A549 (cell line): ENCODE results near the gene BEST2. TPM values are rescaled to one million over a fixed set of nuclear protein-coding genes. Genes with fewer than 3 reads are reported as not detected.
A peak's percentile ranks its signal among the peaks of the same experiment; 100 is the strongest.

Experiments
- ATOH8 ChIP-seq: fragments of 250-450 bp; sonication (Bioruptor Pico); IDR thresholded peaks from 2 replicates; pipeline ENCODE4 v1.5.0; 2020; ENCODE audit warnings: low read depth, mild to moderate bottlenecking, moderate library complexity
- BCL3 ChIP-seq: fragments of >200 bp; sonication (Bioruptor Twin); formaldehyde crosslinking; IDR thresholded peaks from 3 replicates; pipeline ENCODE4 v1.6.1; 2016
- CEBPB ChIP-seq, 2 experiments: fragments of >200 bp in 1 of 2; sonication (Bioruptor Twin) in 1 of 2; formaldehyde crosslinking in 1 of 2; IDR thresholded peaks; 2 replicates each; pipeline ENCODE4 v1.6.1; 2012 to 2016
- CHD2 ChIP-seq: fragments of 150-350 bp; IDR thresholded peaks from 2 replicates; pipeline ENCODE4 v1.6.1; 2014; ENCODE audit warnings: low read length; ENCODE audit not compliant: partially characterized antibody
- CHD4 ChIP-seq: fragments of 200-600 bp; sonication (generic); IDR thresholded peaks from 2 replicates; pipeline ENCODE4 v1.6.1; 2016; ENCODE audit warnings: antibody characterized with exemption, mild to moderate bottlenecking, borderline replicate concordance
- EP300 ChIP-seq, 2 experiments: fragments of >200 bp; sonication (Bioruptor Twin); formaldehyde crosslinking; IDR thresholded peaks; 2 replicates in 1 of 2; 3 replicates in 1 of 2; pipeline ENCODE4 v1.6.1; 2016 to 2017
- ESRRA ChIP-seq: fragments of 150-350 bp; IDR thresholded peaks from 2 replicates; pipeline ENCODE4 v1.6.1; 2014; ENCODE audit warnings: mild to moderate bottlenecking, low read length, borderline replicate concordance
- FOSL2 ChIP-seq, 2 experiments: fragments of 450-650 bp in 1 of 2; fragments of >200 bp in 1 of 2; sonication (Bioruptor Twin) in 1 of 2; formaldehyde crosslinking; IDR thresholded peaks; 2 replicates each; pipeline versions ENCODE4 v1.5.0 to v1.6.1; 2016 to 2020; ENCODE audit warnings: mild to moderate bottlenecking in 1 of 2, moderate library complexity in 1 of 2
- FOXS1 ChIP-seq: fragments of 250-450 bp; sonication (Bioruptor Pico); IDR thresholded peaks from 2 replicates; pipeline ENCODE4 v1.5.0; 2020; ENCODE audit warnings: mild to moderate bottlenecking, moderate library complexity
- GATA3 ChIP-seq: IDR thresholded peaks from 2 replicates; pipeline ENCODE4 v1.6.1; 2012; ENCODE audit warnings: borderline replicate concordance
- HES2 ChIP-seq: fragments of >200 bp; sonication (Bioruptor Twin); formaldehyde crosslinking; IDR thresholded peaks from 2 replicates; pipeline ENCODE4 v1.6.1; 2016
- HEYL ChIP-seq: fragments of 250-450 bp; sonication (Bioruptor Pico); IDR thresholded peaks from 2 replicates; pipeline ENCODE4 v1.8.0; 2021; ENCODE audit warnings: mild to moderate bottlenecking, moderate library complexity
- HMGXB4 ChIP-seq: fragments of 250-450 bp; sonication (Bioruptor Pico); IDR thresholded peaks from 2 replicates; pipeline ENCODE4 v1.5.0; 2021; ENCODE audit warnings: mild to moderate bottlenecking, moderate library complexity, borderline replicate concordance
- HOXB13 ChIP-seq: fragments of 250-450 bp; sonication (Bioruptor Pico); IDR thresholded peaks from 2 replicates; pipeline ENCODE4 v1.5.0; 2020; ENCODE audit warnings: low read depth, mild to moderate bottlenecking, moderate library complexity
- JUNB ChIP-seq: fragments of >200 bp; sonication (Bioruptor Twin); formaldehyde crosslinking; IDR thresholded peaks from 2 replicates; pipeline ENCODE4 v1.6.1; 2016
- KDM1A ChIP-seq: fragments of 200-600 bp; sonication (generic); IDR thresholded peaks from 2 replicates; pipeline ENCODE4 v1.6.1; 2016; ENCODE audit warnings: low read depth, mild to moderate bottlenecking
- MAFK ChIP-seq: fragments of 450-650 bp; IDR thresholded peaks from 2 replicates; pipeline ENCODE4 v1.6.1; 2014; ENCODE audit not compliant: partially characterized antibody
- MAX ChIP-seq: IDR thresholded peaks from 2 replicates; pipeline ENCODE4 v1.6.1; 2012
- MAZ ChIP-seq: fragments of 150-350 bp; IDR thresholded peaks from 2 replicates; pipeline ENCODE4 v1.6.1; 2014; ENCODE audit warnings: antibody characterized with exemption, low read depth, low read length, borderline replicate concordance
- PBX3 ChIP-seq: IDR thresholded peaks from 2 replicates; pipeline ENCODE4 v1.6.1; 2012
- POLR2AphosphoS2 ChIP-seq: conservative IDR thresholded peaks from 2 replicates; pipeline ENCODE4 v1.6.1; 2012; ENCODE audit warnings: low read length, improper control_type of control experiment, inconsistent platforms
- RAD21 ChIP-seq, 2 experiments: fragments of >200 bp in 1 of 2; sonication (Bioruptor Twin) in 1 of 2; formaldehyde crosslinking in 1 of 2; IDR thresholded peaks in 1 of 2; conservative IDR thresholded peaks in 1 of 2; 2 replicates in 1 of 2; 3 replicates in 1 of 2; pipeline ENCODE4 v1.6.1; 2012 to 2018; ENCODE audit warnings: inconsistent platforms in 1 of 2
- RCOR1 ChIP-seq: fragments of 150-350 bp; IDR thresholded peaks from 2 replicates; pipeline ENCODE4 v1.6.1; 2014; ENCODE audit warnings: antibody characterized with exemption, low read length, low read depth
- REST ChIP-seq: fragments of 200-600 bp; sonication (generic); IDR thresholded peaks from 2 replicates; pipeline ENCODE4 v1.6.1; 2016; ENCODE audit warnings: antibody characterized with exemption, mild to moderate bottlenecking, moderate library complexity
- RFX5 ChIP-seq: fragments of 450-650 bp; IDR thresholded peaks from 2 replicates; pipeline ENCODE4 v1.7.1; 2014; ENCODE audit warnings: antibody characterized with exemption, mild to moderate bottlenecking, moderate library complexity
- RNF2 ChIP-seq: fragments of 200-600 bp; sonication (generic); IDR thresholded peaks from 2 replicates; pipeline ENCODE4 v1.6.1; 2016; ENCODE audit warnings: low read depth, mild to moderate bottlenecking, antibody characterized with exemption, moderate library complexity, borderline replicate concordance
- SMC3 ChIP-seq: fragments of >200 bp; sonication (Bioruptor Twin); formaldehyde crosslinking; IDR thresholded peaks from 3 replicates; pipeline ENCODE4 v1.6.1; 2018; ENCODE audit warnings: inconsistent platforms
- USF2 ChIP-seq: fragments of 450-650 bp; IDR thresholded peaks from 2 replicates; pipeline ENCODE4 v1.6.1; 2014; ENCODE audit warnings: antibody characterized with exemption
- ZC3H11A ChIP-seq: fragments of 450-650 bp; IDR thresholded peaks from 2 replicates; pipeline ENCODE4 v1.6.1; 2014; ENCODE audit warnings: antibody characterized with exemption, mild to moderate bottlenecking
- ZNF302 ChIP-seq: fragments of 250-450 bp; sonication (Bioruptor Pico); IDR thresholded peaks from 2 replicates; pipeline ENCODE4 v1.9.0; 2021; ENCODE audit warnings: inconsistent platforms, mild to moderate bottlenecking, moderate library complexity
- ZSCAN20 ChIP-seq: fragments of 250-450 bp; sonication (Bioruptor Pico); IDR thresholded peaks from 2 replicates; pipeline ENCODE4 v1.8.0; 2022; ENCODE audit warnings: mild to moderate bottlenecking, moderate library complexity
- polyA plus RNA-seq, 4 experiments: library from polyadenylated mRNA; depleted of rRNA in 3 of 4; stranded (reverse); fragments of >200 nt; fragmentation: RNase III in 1 of 4; extraction: RNeasy Plus Mini Kit Qiagen cat#74134 plus additional on column Dnase treatment in 1 of 4; gene quantifications; 2 replicates in 3 of 4; 3 replicates in 1 of 4; pipeline ENCODE4 v1.2.3, GENCODE V29; 2011 to 2017

BEST2 gene
- polyA plus RNA-seq, 2 of the 4 experiments (the other 2 are of a cell fraction) = not detected

GRCh38 chr19:12722566-12723380 lies 28.8 kb upstream of the BEST2 start (continued):
- TF ChIP-seq RFX5 = no peak
- TF ChIP-seq ATOH8 (CRISPR knock-in tag) = no peak
- TF ChIP-seq ZNF302 = no peak
- TF ChIP-seq FOXS1 (CRISPR knock-in tag) = no peak
- TF ChIP-seq CHD4 = no peak
- TF ChIP-seq CEBPB (IDR thresholded peaks at IDR 0.05) = peak; percentile 33 to 73; a peak in 2 of 4 replicates
- TF ChIP-seq HMGXB4 (CRISPR knock-in tag) = no peak
- TF ChIP-seq SMC3 = no peak
- no peak for TF ChIP-seq JUNB
- no peak for TF ChIP-seq CHD2
- no peak for TF ChIP-seq POLR2AphosphoS2
- TF ChIP-seq RAD21 (conservative IDR thresholded peaks at IDR 0.05 in 1 of 2, IDR thresholded peaks at IDR 0.05 in 1 of 2) = no peak
- no peak for TF ChIP-seq ZSCAN20 (CRISPR knock-in tag)
- TF ChIP-seq ESRRA = no peak
- no peak for TF ChIP-seq ZC3H11A
- no peak for TF ChIP-seq HEYL (CRISPR knock-in tag)
- TF ChIP-seq MAZ = no peak
- no peak for TF ChIP-seq GATA3
- TF ChIP-seq MAX = peak; percentile 94
- TF ChIP-seq EP300 (IDR thresholded peaks at IDR 0.05) = no peak
- TF ChIP-seq MAFK = peak; percentile 91
- TF ChIP-seq REST = no peak
- TF ChIP-seq BCL3 = peak; percentile 56; the same call in 1 of the 3 replicates
- TF ChIP-seq USF2 = peak; percentile 99
- no peak for TF ChIP-seq RCOR1
- no peak for TF ChIP-seq HOXB13 (CRISPR knock-in tag)
- TF ChIP-seq PBX3 = no peak
- TF ChIP-seq KDM1A = no peak
- no peak for TF ChIP-seq HES2
- no peak for TF ChIP-seq RNF2
- TF ChIP-seq FOSL2 (IDR thresholded peaks at IDR 0.05) = no peak
- no peak for TF ChIP-seq FOSL2 (CRISPR knock-in tag; IDR thresholded peaks at IDR 0.05)
